HEK293 (cell line): ENCODE data around the gene ZSWIM7.

ENCODE experiments used
- CTCF ChIP-seq: fragments of 450-650 bp; formaldehyde crosslinking; IDR thresholded peaks from 2 replicates; pipeline ENCODE4 v1.5.1; 2016; ENCODE audit warnings: missing biosample characterization, missing genetic modification characterization
- REST ChIP-seq: fragments of 450-650 bp; formaldehyde crosslinking; IDR thresholded peaks from 2 replicates; pipeline ENCODE4 v1.5.1; 2016; ENCODE audit warnings: missing biosample characterization, missing genetic modification characterization
- SCRT1 ChIP-seq: fragments of 450-650 bp; formaldehyde crosslinking; IDR thresholded peaks from 2 replicates; pipeline ENCODE4 v1.5.1; 2016; ENCODE audit warnings: missing biosample characterization, missing genetic modification characterization, borderline replicate concordance
- SP2 ChIP-seq: fragments of 450-650 bp; formaldehyde crosslinking; IDR thresholded peaks from 2 replicates; pipeline ENCODE4 v1.5.1; 2016; ENCODE audit warnings: missing biosample characterization, missing genetic modification characterization
- ZBTB1 ChIP-seq: fragments of 450-650 bp; formaldehyde crosslinking; IDR thresholded peaks from 2 replicates; pipeline ENCODE4 v1.5.1; 2016; ENCODE audit warnings: missing biosample characterization, missing genetic modification characterization
- ZBTB7A ChIP-seq: fragments of 450-650 bp; formaldehyde crosslinking; IDR thresholded peaks from 2 replicates; pipeline ENCODE4 v1.5.1; 2016; ENCODE audit warnings: low read depth, missing biosample characterization, missing genetic modification characterization
- ZNF133 ChIP-seq: fragments of 450-650 bp; formaldehyde crosslinking; IDR thresholded peaks from 2 replicates; pipeline ENCODE4 v1.5.1; 2016; ENCODE audit warnings: missing biosample characterization, missing genetic modification characterization
- ZNF146 ChIP-seq: fragments of 450-650 bp; formaldehyde crosslinking; IDR thresholded peaks from 2 replicates; pipeline ENCODE4 v1.5.1; 2016; ENCODE audit warnings: missing biosample characterization, missing genetic modification characterization
- ZNF24 ChIP-seq: fragments of 450-650 bp; formaldehyde crosslinking; IDR thresholded peaks from 2 replicates; pipeline ENCODE4 v1.5.1; 2016; ENCODE audit warnings: missing biosample characterization, missing genetic modification characterization
- ZNF341 ChIP-seq: fragments of 450-650 bp; formaldehyde crosslinking; IDR thresholded peaks from 2 replicates; pipeline ENCODE4; 2016; ENCODE audit warnings: low read depth, missing biosample characterization, missing genetic modification characterization
- ZNF629 ChIP-seq: fragments of 450-650 bp; formaldehyde crosslinking; IDR thresholded peaks from 2 replicates; pipeline ENCODE4 v1.5.1; 2017; ENCODE audit warnings: missing biosample characterization, missing genetic modification characterization

- no peak for TF ChIP-seq ZNF24 (tag by site-specific recombination)
- no peak for TF ChIP-seq ZBTB7A (tag by site-specific recombination)
- TF ChIP-seq ZBTB1, result no peak
- TF ChIP-seq CTCF (tag by site-specific recombination), result no peak
- TF ChIP-seq SP2 (tag by site-specific recombination), result no peak
- TF ChIP-seq ZNF146 (tag by site-specific recombination), result 0 out of 2 replicates have a peak, but pooled peaks have one; percentile 2
- no peak for TF ChIP-seq ZNF133
- TF ChIP-seq SCRT1 (tag by site-specific recombination), result no peak
- 0 out of 2 replicates have a peak, but pooled peaks have one; percentile 10 for TF ChIP-seq ZNF629 (tag by site-specific recombination)
- TF ChIP-seq REST (tag by site-specific recombination), result no peak
- TF ChIP-seq ZNF341 (tag by site-specific recombination), result no peak
These were observed 697 bp upstream of the ZSWIM7 start for GRCh38 chr17:15999974-16000827.
